ENCODE data around the gene NBAS. TPM values are rescaled to one million over a fixed set of nuclear protein-coding genes. Genes with fewer than 3 reads are reported as not detected.

The NBAS gene
- total and polyA plus RNA-seq, 9 donors, result 25.8 to 48.9 (median 43.4) TPM

DNA sequence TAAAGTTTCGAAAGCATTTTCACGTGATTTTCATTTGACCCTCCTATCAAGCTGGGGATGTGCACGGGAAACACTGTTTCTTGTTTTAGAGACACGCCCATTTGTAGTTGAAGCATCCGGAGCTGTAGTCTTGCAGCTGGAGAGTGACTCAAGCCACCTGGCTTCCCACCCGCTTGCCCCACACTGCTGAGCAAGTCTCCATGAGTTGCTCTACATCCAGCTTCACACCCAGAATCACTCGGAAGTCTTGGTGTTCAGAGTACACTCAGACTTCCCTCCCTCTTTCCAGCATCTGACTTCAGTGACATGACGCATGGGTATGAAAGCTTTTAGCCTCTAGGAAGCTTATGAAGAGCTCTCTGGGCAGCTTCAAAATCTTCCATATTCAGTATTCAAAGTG lies 262.4 kb downstream of the NBAS start:
- peak in 2 of 5 donors; percentile 27 to 49 for DNase-seq
- no peaks in the 10 kb centered on the region for H3K4me1 ChIP-seq (ENCODE audit: insufficient read depth)
- no peaks in the 10 kb centered on the region for H3K9me3 ChIP-seq
- no peak overlapping the region for H3K4me3 ChIP-seq
- no peaks in the 10 kb centered on the region for H3K27me3 ChIP-seq
- H3K36me3 ChIP-seq, result no peaks in the 10 kb centered on the region
- intact Hi-C loops (cut with DNase I), result no loop called here
- 39 to 46% (median 44%) methylated on average over 8 of the region's 8 CpGs for WGBS, 3 donors
- TF ChIP-seq POLR2A (IDR thresholded peaks at IDR 0.05) (no peak), EP300 (IDR thresholded peaks at IDR 0.05) (no peak)
- TF ChIP-seq, protein P1, sequence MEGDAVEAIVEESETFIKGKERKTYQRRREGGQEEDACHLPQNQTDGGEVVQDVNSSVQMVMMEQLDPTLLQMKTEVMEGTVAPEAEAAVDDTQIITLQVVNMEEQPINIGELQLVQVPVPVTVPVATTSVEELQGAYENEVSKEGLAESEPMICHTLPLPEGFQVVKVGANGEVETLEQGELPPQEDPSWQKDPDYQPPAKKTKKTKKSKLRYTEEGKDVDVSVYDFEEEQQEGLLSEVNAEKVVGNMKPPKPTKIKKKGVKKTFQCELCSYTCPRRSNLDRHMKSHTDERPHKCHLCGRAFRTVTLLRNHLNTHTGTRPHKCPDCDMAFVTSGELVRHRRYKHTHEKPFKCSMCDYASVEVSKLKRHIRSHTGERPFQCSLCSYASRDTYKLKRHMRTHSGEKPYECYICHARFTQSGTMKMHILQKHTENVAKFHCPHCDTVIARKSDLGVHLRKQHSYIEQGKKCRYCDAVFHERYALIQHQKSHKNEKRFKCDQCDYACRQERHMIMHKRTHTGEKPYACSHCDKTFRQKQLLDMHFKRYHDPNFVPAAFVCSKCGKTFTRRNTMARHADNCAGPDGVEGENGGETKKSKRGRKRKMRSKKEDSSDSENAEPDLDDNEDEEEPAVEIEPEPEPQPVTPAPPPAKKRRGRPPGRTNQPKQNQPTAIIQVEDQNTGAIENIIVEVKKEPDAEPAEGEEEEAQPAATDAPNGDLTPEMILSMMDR (IDR thresholded peaks at IDR 0.05), result no peak
- H3K27ac ChIP-seq, result no peak overlapping the region

- H3K4me1 ChIP-seq (ENCODE audit: insufficient read depth), result peaks cover 1% of the 10 kb centered on the region
- no peak for TF ChIP-seq EP300 (IDR thresholded peaks at IDR 0.05)
- no peaks in the 10 kb centered on the region for H3K9me3 ChIP-seq
- H3K36me3 ChIP-seq, result no peaks in the 10 kb centered on the region
- H3K27ac ChIP-seq, result no peak overlapping the region
- no peak for DNase-seq
- WGBS, 3 donors, result 91 to 96% (median 95%) methylated on average over 3 of the region's 3 CpGs
- H3K27me3 ChIP-seq, result no peaks in the 10 kb centered on the region
- intact Hi-C loops (cut with DNase I), result no loop called here
- no peak overlapping the region for H3K4me3 ChIP-seq
Measured at GRCh38 chr2:15293262-15293937, 267.7 kb downstream of the NBAS start.

- DNase-seq, result no peak
- WGBS, 3 donors, result 93 to 97% (median 96%) methylated on average over 26 of the region's 26 CpGs
- Histone ChIP-seq H3K27me3 (no peaks in the 10 kb centered on the region), H3K4me3 (no peak overlapping the region), H3K9me3 (no peaks in the 10 kb centered on the region), H3K27ac (no peak overlapping the region), H3K4me1 (ENCODE audit: insufficient read depth) (peaks cover 1% of the 10 kb centered on the region), H3K36me3 (no peaks in the 10 kb centered on the region)
- intact Hi-C loops (cut with DNase I), result no loop called here
- no peak for TF ChIP-seq EP300 (IDR thresholded peaks at IDR 0.05)
Measured at GRCh38 chr2:15287447-15288184, 273.5 kb downstream of the NBAS start.

- DNase-seq, result no peak
- TF ChIP-seq EP300 (IDR thresholded peaks at IDR 0.05) (no peak), POLR2A (IDR thresholded peaks at IDR 0.05) (no peak)
- TF ChIP-seq, protein P1 (IDR thresholded peaks at IDR 0.05), result no peak
- no peaks in the 10 kb centered on the region for H3K9me3 ChIP-seq
- no peaks in the 10 kb centered on the region for H3K27me3 ChIP-seq
- 80 to 93% (median 81%) methylated on average over 1 of the region's 1 CpG for WGBS, 3 donors
- no peaks in the 10 kb centered on the region for H3K36me3 ChIP-seq
- no peak overlapping the region for H3K4me3 ChIP-seq
- intact Hi-C loops (cut with DNase I), result no loop called here
- H3K27ac ChIP-seq, result no peak overlapping the region
- H3K4me1 ChIP-seq (ENCODE audit: insufficient read depth), result no peaks in the 10 kb centered on the region
Measured at GRCh38 chr2:15284614-15285013, 276.5 kb downstream of the NBAS start.

GRCh38 chr2:15281681-15282080 lies 279.5 kb downstream of the NBAS start:
- Histone ChIP-seq H3K9me3 (no peaks in the 10 kb centered on the region), H3K36me3 (no peaks in the 10 kb centered on the region), H3K4me1 (ENCODE audit: insufficient read depth) (no peaks in the 10 kb centered on the region), H3K27ac (no peak overlapping the region), H3K27me3 (no peaks in the 10 kb centered on the region), H3K4me3 (no peak overlapping the region)
- WGBS, 3 donors, result 90 to 99% (median 96%) methylated on average over 2 of the region's 2 CpGs
- DNase-seq, result no peak
- intact Hi-C loops (cut with DNase I), result no loop called here
- TF ChIP-seq, protein P1 (IDR thresholded peaks at IDR 0.05), result no peak
- TF ChIP-seq POLR2A (IDR thresholded peaks at IDR 0.05), result no peak
- TF ChIP-seq EP300 (IDR thresholded peaks at IDR 0.05), result no peak

All from ovary (tissue), 9 donors.